HepG2 (cell line): ENCODE data around the gene ENAH. TPM values are rescaled to one million over a fixed set of nuclear protein-coding genes. Genes with fewer than 3 reads are reported as not detected.
A peak's percentile ranks its signal among the peaks of the same experiment; 100 is the strongest.

Source experiments
- ADNP ChIP-seq: sonication (generic); formaldehyde crosslinking; IDR thresholded peaks from 2 replicates; pipeline ENCODE4 v1.4.0; 2020; ENCODE audit warnings: missing genetic modification reagents
- ARNT ChIP-seq: fragments of 450-650 bp; IDR thresholded peaks from 2 replicates; pipeline ENCODE4 v1.6.1; 2017
- ARNT2 ChIP-seq: sonication (generic); formaldehyde crosslinking; IDR thresholded peaks from 2 replicates; pipeline ENCODE4 v1.8.0; 2022; ENCODE audit warnings: mild to moderate bottlenecking, low read depth, missing genetic modification reagents, moderate library complexity
- BRCA1 ChIP-seq: sonication (generic); formaldehyde crosslinking; IDR thresholded peaks from 2 replicates; pipeline ENCODE4 v1.4.0; 2020; ENCODE audit warnings: missing genetic modification reagents
- DMAP1 ChIP-seq: IDR thresholded peaks from 2 replicates; pipeline ENCODE4 v1.6.1; 2016
- GABPB1 ChIP-seq: IDR thresholded peaks from 2 replicates; pipeline ENCODE4 v1.6.1; 2016; ENCODE audit warnings: mild to moderate bottlenecking, missing genetic modification reagents, moderate library complexity, missing compliant biosample characterization
- GATAD1 ChIP-seq: IDR thresholded peaks from 2 replicates; pipeline ENCODE4 v1.6.1; 2016; ENCODE audit warnings: missing genetic modification reagents, missing compliant biosample characterization
- KAT7 ChIP-seq: IDR thresholded peaks from 2 replicates; pipeline ENCODE4 v1.6.1; 2018; ENCODE audit warnings: borderline replicate concordance, missing compliant biosample characterization
- MEIS2 ChIP-seq: sonication (generic); formaldehyde crosslinking; IDR thresholded peaks from 2 replicates; pipeline ENCODE4 v1.9.0; 2021; ENCODE audit warnings: mild to moderate bottlenecking, missing genetic modification reagents
- RARG ChIP-seq: sonication (generic); formaldehyde crosslinking; IDR thresholded peaks from 2 replicates; pipeline ENCODE4 v1.4.0; 2020; ENCODE audit warnings: low read depth, mild to moderate bottlenecking, missing genetic modification reagents
- RFXAP ChIP-seq: sonication (generic); formaldehyde crosslinking; IDR thresholded peaks from 2 replicates; pipeline ENCODE4 v1.4.0; 2020; ENCODE audit warnings: missing genetic modification reagents, borderline replicate concordance
- SCMH1 ChIP-seq: sonication (generic); formaldehyde crosslinking; IDR thresholded peaks from 2 replicates; pipeline ENCODE4 v1.9.0; 2021; ENCODE audit warnings: missing genetic modification reagents, mild to moderate bottlenecking, borderline replicate concordance
- SRSF1 ChIP-seq: fragments of 200-400 bp; formaldehyde crosslinking; optimal IDR thresholded peaks from 2 replicates; pipeline ENCODE3; 2017; ENCODE audit warnings: mild to moderate bottlenecking, low read depth, low read length, moderate library complexity
- STAT5B ChIP-seq: sonication (generic); formaldehyde crosslinking; IDR thresholded peaks from 2 replicates; pipeline ENCODE4 v1.4.0; 2020; ENCODE audit warnings: missing genetic modification reagents
- TBP ChIP-seq: sonication (generic); formaldehyde crosslinking; IDR thresholded peaks from 2 replicates; pipeline ENCODE4 v1.5.0; 2020; ENCODE audit warnings: missing genetic modification reagents
- U2AF1 ChIP-seq: fragments of 200-400 bp; formaldehyde crosslinking; optimal IDR thresholded peaks from 2 replicates; pipeline ENCODE3; 2017; ENCODE audit warnings: mild to moderate bottlenecking, low read depth, low read length
- ZBTB25 ChIP-seq: IDR thresholded peaks from 2 replicates; pipeline ENCODE4 v1.6.1; 2018; ENCODE audit warnings: missing genetic modification reagents
- ZKSCAN8 ChIP-seq: IDR thresholded peaks from 2 replicates; pipeline ENCODE4 v1.6.1; 2016; ENCODE audit warnings: borderline replicate concordance, missing genetic modification reagents, missing compliant biosample characterization
- ZNF10 ChIP-seq: sonication (generic); formaldehyde crosslinking; IDR thresholded peaks from 2 replicates; pipeline ENCODE4 v1.4.0; 2020; ENCODE audit warnings: mild to moderate bottlenecking, low read depth, missing genetic modification reagents, borderline replicate concordance
- ZNF101 ChIP-seq: sonication (generic); formaldehyde crosslinking; IDR thresholded peaks from 2 replicates; pipeline ENCODE4 v1.4.0; 2020; ENCODE audit warnings: mild to moderate bottlenecking, low read depth, missing genetic modification reagents, borderline replicate concordance
- ZNF180 ChIP-seq: sonication (generic); formaldehyde crosslinking; IDR thresholded peaks from 2 replicates; pipeline ENCODE4 v1.4.0; 2020; ENCODE audit warnings: low read depth, missing genetic modification reagents, borderline replicate concordance
- ZNF292 ChIP-seq: sonication (generic); formaldehyde crosslinking; IDR thresholded peaks from 2 replicates; pipeline ENCODE4 v1.8.1; 2022; ENCODE audit warnings: mild to moderate bottlenecking, low read depth, missing genetic modification reagents, borderline replicate concordance
- ZNF367 ChIP-seq: sonication (generic); formaldehyde crosslinking; IDR thresholded peaks from 2 replicates; pipeline ENCODE4 v1.4.0; 2020; ENCODE audit warnings: missing genetic modification reagents, borderline replicate concordance
- ZNF740 ChIP-seq: sonication (generic); formaldehyde crosslinking; IDR thresholded peaks from 2 replicates; pipeline ENCODE4 v1.4.0; 2020; ENCODE audit warnings: missing genetic modification reagents
- ZNF768 ChIP-seq: sonication (generic); formaldehyde crosslinking; IDR thresholded peaks from 2 replicates; pipeline ENCODE4 v1.4.0; 2020; ENCODE audit warnings: missing genetic modification reagents
- ZSCAN30 ChIP-seq: sonication (generic); formaldehyde crosslinking; IDR thresholded peaks from 2 replicates; pipeline ENCODE4 v1.5.0; 2020; ENCODE audit warnings: mild to moderate bottlenecking, missing genetic modification reagents
- polyA plus RNA-seq, 8 experiments: library from polyadenylated mRNA; depleted of rRNA in 3 of 8; stranded (reverse) in 7 of 8; unstranded in 1 of 8; fragments of >200 nt; fragmentation: Illumina TruSeq in 4 of 8; extraction: Trizol in 4 of 8; gene quantifications; 2 replicates each; pipeline versions ENCODE4 v1.2.1 to v1.2.3, GENCODE V29; 2011 to 2016; ENCODE audit warnings: low read depth in 4 of 8, missing spikeins in 1 of 8, mixed read lengths in 1 of 8; ENCODE audit not compliant: insufficient read depth in 1 of 8
- total RNA-seq, 5 experiments: library from RNA; depleted of rRNA; stranded (reverse); fragments of >200 nt; fragmentation: Illumina TruSeq; extraction: Trizol; gene quantifications; 2 replicates each; pipeline ENCODE4 v1.2.3, GENCODE V29; 2016; ENCODE audit warnings: low read depth in 1 of 5
- TF ChIP-seq, protein P1 (sequence below): sonication (generic); formaldehyde crosslinking; conservative IDR thresholded peaks from 2 replicates; pipeline ENCODE4 v1.4.0; 2020; ENCODE audit warnings: missing genetic modification reagents
- TF ChIP-seq, protein P2 (sequence below): sonication (generic); formaldehyde crosslinking; IDR thresholded peaks from 2 replicates; pipeline ENCODE4 v1.4.0; 2020; ENCODE audit warnings: missing genetic modification reagents, borderline replicate concordance

The ENAH gene
- total and polyA plus RNA-seq, 2 of the 13 experiments (the other 11 are each of a cell fraction or from before 2014, with no cell fraction given) = 22.1 to 58.3 TPM

- TF ChIP-seq ADNP (CRISPR knock-in tag) (no peak), STAT5B (CRISPR knock-in tag) (no peak), SCMH1 (CRISPR knock-in tag) (no peak), ZNF367 (CRISPR knock-in tag) (no peak), RFXAP (CRISPR knock-in tag) (no peak), ARNT2 (CRISPR knock-in tag) (no peak), BRCA1 (CRISPR knock-in tag) (no peak), ZNF768 (CRISPR knock-in tag) (no peak), ZKSCAN8 (peak; percentile 17; the same call in 1 of the 2 replicates), GATAD1 (CRISPR knock-in tag) (no peak), ZNF101 (CRISPR knock-in tag) (no peak), ZNF180 (CRISPR knock-in tag) (no peak), ZNF740 (CRISPR knock-in tag) (no peak), ZBTB25 (CRISPR knock-in tag) (no peak), ZNF10 (CRISPR knock-in tag) (no peak), ZSCAN30 (CRISPR knock-in tag) (no peak), ZNF292 (CRISPR knock-in tag) (no peak), U2AF1 (no peak), ARNT (no peak), DMAP1 (CRISPR knock-in tag) (0 out of 2 replicates have a peak, but pooled peaks have one; percentile 65), TBP (no peak), SRSF1 (no peak), KAT7 (CRISPR knock-in tag) (no peak), RARG (CRISPR knock-in tag) (no peak), GABPB1 (CRISPR knock-in tag) (no peak), MEIS2 (CRISPR knock-in tag) (no peak)
- TF ChIP-seq, protein P1, sequence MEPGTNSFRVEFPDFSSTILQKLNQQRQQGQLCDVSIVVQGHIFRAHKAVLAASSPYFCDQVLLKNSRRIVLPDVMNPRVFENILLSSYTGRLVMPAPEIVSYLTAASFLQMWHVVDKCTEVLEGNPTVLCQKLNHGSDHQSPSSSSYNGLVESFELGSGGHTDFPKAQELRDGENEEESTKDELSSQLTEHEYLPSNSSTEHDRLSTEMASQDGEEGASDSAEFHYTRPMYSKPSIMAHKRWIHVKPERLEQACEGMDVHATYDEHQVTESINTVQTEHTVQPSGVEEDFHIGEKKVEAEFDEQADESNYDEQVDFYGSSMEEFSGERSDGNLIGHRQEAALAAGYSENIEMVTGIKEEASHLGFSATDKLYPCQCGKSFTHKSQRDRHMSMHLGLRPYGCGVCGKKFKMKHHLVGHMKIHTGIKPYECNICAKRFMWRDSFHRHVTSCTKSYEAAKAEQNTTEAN (CRISPR knock-in tag) = no peak
- TF ChIP-seq, protein P2, sequence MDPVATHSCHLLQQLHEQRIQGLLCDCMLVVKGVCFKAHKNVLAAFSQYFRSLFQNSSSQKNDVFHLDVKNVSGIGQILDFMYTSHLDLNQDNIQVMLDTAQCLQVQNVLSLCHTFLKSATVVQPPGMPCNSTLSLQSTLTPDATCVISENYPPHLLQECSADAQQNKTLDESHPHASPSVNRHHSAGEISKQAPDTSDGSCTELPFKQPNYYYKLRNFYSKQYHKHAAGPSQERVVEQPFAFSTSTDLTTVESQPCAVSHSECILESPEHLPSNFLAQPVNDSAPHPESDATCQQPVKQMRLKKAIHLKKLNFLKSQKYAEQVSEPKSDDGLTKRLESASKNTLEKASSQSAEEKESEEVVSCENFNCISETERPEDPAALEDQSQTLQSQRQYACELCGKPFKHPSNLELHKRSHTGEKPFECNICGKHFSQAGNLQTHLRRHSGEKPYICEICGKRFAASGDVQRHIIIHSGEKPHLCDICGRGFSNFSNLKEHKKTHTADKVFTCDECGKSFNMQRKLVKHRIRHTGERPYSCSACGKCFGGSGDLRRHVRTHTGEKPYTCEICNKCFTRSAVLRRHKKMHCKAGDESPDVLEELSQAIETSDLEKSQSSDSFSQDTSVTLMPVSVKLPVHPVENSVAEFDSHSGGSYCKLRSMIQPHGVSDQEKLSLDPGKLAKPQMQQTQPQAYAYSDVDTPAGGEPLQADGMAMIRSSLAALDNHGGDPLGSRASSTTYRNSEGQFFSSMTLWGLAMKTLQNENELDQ (CRISPR knock-in tag) = no peak
Observed at GRCh38 chr1:225441314-225442122, 211.4 kb downstream of the ENAH start (continued).
